HL-60/S4 treated with phorbol 12-myristate 13-acetate at 8.2 ng/mL for 4 days and 3 days (cell line): ENCODE results near the gene SCYL2.
"Not testable (repeated sequence)": the region's sequence is repeated elsewhere in the genome, so short reads cannot be mapped to it uniquely, and the experiment has no call there.

Experiments
- in situ Hi-C: fragments of 300-500 bp; cut with MboI; formaldehyde crosslinking; loops from 2 replicates; pipeline ENCODE4 v1.15.0; 2022; ENCODE audit warnings: low sequenced_read_pairs

Gene SCYL2

DNA sequence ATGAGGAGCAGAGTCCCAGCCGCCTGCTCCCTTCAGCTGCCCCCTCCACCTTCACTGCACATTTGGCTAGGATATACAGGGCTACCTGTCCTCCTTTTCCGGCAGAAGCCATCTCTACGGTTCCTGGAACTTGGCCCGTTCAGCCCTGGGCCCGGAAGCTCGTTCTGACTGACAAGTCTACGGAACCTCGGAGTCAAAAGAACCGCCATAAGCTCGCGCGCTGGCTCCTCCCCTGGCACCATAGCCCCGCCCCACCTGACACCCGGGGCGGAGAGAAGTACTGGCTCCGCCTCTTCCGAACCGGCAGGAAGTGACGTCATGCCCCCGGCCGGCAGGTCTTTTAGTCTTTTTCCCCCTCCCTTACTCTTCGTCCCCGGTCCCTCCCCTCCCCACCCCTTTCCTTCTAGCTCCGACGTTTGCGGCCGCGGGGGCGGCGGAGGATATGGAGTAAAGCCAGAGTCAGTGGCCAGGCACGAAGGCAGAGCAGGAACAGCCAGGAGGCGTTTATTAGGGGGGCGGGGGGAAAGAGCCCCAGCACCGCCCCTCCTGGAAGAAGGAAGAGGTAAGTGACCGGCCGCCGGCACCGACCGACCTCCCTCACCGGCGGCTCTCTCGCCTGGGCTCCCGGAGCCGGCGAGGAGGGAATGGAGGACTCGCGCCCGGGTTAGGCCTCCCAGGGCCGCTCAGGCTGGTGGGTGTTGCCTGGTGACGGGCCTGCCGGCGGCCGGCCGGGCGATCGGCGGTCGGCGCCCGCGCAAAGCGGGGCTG is at the start of gene SCYL2, which contains the start of gene DEPDC4:
TSS of gene SCYL2 (plus strand) at position 343 of the 768 bp plus-strand sequence. CDS start 15,794 bp downstream, outside the sequence.
TSS of gene DEPDC4 (minus strand) at position 245 of the 768 bp plus-strand sequence. CDS start at position 242, 3 bp downstream.
- in situ Hi-C loops: no loop called here

DNA sequence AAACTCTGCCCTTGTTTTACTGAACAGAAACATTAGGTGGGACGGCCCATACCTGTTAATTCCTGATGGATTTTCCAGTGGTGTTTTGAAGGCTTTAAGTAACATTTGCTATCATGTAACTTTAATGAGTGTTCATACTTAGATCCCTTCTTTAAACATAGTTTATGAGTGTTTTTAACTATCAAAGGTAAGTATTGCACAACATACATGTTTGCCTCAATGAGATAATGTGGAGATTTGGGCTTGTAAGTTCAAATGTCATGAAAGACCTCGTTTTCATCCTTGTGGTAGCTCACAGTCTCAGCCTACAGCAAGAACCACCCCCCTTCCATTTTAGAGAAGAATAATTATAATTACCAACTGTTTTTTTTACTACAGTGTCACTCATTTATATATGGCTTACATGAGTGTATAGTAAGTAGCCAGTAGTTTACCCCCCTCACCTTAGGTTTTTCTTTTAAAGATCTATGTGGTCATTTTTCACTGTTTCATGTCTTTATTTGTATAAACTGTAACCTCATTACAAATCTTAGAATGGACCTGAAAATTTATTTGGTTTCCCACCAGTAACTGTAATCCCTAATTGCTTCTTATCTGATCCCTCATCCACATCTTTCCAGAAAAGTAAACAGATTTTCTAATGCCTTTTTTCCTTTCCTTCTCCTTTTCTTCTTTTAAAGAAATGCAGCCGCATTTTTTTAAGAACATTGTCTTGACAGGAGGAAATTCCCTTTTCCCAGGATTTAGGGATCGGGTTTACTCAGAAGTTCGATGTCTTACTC is 47.5 kb upstream of the SCYL2 start:
- in situ Hi-C loops: no loop called here

DNA sequence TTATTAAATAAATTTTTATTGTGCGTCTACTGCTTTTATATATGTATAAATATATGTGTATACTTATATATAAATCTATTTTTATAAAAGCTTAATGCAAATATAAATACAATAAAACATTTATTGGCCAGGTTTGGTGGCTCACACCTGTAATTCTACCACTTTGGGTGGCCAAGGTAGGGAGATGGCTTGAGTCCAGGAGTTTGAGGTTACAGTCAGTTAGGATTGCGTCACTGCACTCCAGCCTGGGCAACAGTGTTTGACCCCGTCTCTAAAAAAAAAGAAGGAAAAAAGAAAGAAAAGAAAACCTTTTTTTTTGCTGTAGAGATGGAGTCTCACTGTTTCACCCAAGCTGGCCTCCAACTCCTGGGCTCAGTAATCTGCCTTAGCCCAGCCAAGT is 45.5 kb upstream of the SCYL2 start:
- in situ Hi-C loops: no loop called here

GRCh38 chr12:100222173-100222572 is 44.8 kb upstream of the SCYL2 start:
- in situ Hi-C loops: not testable (repeated sequence)

DNA sequence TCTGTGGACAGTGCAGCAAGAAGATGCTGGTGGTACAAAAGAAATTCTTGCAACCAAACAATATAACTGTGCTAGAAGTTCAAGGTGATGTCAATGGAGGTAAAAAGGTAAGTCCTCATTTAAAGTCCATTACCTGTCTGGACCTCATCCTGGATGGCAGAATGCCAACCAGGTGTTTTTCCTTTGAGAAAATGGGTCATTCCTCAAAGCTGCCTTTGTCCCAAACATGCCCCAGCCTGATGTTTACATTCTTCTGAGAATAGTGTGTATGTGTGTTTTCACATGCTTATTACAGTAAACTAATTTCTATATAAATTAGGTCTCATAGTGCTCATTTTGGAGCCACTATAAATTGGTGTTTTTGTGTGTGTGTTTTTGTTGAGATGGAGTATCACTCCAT is 41.5 kb upstream of the SCYL2 start:
- in situ Hi-C loops: no loop called here

DNA sequence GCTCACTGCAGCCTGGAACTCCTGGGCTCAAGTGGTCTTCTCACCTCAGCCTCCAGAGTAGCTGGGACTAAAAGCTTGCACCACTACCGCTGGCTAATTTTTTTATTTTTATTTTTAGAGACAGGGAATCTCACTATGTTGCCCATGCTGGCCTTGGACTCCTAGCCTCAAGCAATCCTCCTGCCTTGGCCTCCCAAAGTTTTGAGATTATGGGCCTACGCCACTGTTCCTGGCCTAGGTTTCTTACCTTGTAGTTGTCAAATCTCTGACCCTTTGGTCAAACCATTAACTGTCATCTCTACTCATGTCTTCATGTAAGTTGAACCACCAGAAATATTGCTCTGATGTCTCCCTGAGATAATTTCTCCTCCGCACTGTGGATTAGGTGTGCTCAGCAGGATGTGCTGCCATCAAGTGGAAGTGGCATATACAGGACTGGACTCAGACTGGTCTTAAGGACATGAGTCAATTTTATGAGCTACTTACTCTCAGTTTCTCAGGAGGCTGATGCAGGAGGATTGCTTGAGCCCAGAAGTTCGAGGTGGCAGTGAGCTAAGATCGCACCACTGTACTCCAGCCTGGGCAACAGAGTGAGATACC is 37.8 kb upstream of the SCYL2 start:
- in situ Hi-C loops: no loop called here

GRCh38 chr12:100229876-100230275 is 37.1 kb upstream of the SCYL2 start:
- in situ Hi-C loops: no loop called here

DNA sequence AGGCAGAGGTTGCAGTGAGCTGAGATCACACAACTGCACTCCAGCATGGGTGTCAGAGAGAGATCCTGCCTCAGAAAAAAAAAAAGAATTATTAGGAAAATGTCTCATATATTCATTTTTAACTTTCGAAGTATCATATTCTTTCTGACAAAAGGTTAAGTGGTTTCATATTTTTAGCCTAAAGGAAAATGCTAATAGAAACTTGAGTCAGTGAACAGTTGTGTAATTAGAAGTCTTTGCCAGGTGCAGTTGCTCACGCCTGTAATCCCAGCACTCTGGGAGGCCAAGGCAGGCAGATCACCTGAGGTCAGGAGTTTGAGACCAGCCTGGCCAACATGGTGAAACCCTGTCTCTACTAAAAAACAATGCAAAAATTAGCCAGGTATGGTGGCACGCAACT is 35.1 kb upstream of the SCYL2 start:
- in situ Hi-C loops: not testable (repeated sequence)

DNA sequence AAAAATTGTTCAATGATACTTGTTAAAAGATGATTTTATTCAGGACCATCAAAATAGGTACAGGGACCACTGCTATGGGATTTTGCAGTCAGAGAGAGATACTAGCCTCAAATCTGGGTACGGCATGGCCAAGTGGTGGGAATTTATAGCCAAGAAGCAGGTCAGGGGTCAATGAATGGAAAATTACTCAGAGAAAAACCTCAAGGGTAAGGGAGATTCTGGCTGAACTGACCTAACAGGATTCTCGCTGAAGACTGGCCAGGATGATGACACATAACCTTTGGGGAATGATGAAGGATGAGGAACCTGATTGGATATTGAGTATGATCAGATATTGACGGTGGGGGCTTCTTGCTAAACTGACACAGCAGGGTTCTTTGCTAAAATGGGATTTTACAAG is 32.8 kb upstream of the SCYL2 start:
- in situ Hi-C loops: no loop called here

GRCh38 chr12:100234591-100235304 is 32.2 kb upstream of the SCYL2 start:
- in situ Hi-C loops: no loop called here

DNA sequence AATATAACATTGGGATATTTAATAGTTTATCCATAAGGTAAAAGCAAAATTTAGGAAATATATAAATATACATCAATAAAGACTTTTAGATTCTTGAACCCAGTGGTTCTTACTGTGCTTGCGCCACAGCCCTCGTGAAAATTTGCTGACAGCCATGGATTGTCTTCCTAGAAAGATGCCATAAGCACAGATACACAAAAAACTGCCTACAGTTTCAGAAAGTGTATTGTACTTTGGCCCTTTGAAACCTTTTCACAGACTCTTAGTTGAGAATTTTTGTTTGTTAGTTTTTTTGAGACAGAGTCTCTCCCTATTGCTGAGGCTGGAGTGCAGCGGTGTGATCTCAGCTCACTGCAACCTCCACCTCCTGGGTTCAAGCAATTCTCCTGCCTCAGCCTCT is 28.2 kb upstream of the SCYL2 start:
- in situ Hi-C loops: no loop called here

GRCh38 chr12:100239589-100239988 is 27.4 kb upstream of the SCYL2 start:
- in situ Hi-C loops: no loop called here

DNA sequence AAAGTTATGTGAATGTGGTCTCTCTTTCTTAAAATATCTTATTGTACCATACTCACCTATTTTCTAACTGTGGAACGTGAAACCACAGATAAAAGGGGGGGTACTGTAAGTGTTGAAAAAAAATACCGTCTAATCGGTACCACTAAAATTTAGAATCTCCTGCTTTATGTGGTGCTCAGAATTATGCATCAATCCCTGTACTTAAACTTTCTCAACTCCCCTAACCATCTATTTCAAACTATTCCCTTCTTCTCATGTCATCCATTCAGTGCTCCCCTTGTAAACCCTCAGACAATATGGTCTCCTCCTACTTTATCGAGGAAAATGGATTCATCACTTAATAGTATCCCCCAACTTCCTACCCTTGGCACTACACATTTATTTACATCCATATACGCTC is 23.8 kb upstream of the SCYL2 start:
- in situ Hi-C loops: no loop called here

GRCh38 chr12:100247765-100248164 is 19.2 kb upstream of the SCYL2 start:
- in situ Hi-C loops: no loop called here

DNA sequence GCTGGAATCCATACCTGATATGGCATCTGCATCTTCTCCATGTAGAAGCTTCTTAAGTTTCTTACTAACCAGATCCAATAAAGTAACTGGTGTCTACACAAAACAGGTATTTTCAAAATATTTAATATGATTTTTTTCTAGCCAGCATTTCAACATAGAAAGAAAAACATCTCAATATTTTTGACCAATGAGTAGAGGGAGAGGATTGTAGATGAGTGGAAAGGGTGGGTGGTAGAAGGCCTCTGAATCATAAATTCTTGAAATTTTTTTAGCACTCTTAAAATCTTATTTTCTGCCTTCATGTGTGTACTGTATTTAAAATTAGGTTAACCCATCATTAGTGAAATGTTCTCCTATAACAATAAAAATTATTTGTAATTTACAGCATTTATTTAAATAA is 18.1 kb upstream of the SCYL2 start:
- in situ Hi-C loops: no loop called here

DNA sequence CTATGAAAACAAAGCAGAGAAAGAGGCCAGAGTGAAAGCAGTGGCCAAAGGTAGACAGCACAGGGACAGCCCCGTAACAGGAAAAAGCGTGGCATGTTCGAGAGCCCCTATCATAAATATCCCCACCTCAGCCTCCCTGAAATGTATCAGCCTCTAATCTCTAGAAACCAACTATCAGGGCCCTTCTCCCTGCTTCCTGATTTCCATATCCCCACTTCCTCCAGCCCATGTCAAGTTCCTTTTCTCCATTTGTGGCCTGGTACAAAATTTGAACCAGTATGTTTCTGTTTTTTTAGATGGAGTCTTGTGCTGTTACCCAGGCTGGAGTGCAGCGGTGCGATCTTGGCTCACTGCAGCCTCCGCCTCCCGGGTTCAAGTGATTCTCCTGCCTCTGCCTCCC is 17.0 kb upstream of the SCYL2 start:
- in situ Hi-C loops: no loop called here

- in situ Hi-C loops: no loop called here
These were observed 15.1 kb upstream of the SCYL2 start for GRCh38 chr12:100251917-100252316.

DNA sequence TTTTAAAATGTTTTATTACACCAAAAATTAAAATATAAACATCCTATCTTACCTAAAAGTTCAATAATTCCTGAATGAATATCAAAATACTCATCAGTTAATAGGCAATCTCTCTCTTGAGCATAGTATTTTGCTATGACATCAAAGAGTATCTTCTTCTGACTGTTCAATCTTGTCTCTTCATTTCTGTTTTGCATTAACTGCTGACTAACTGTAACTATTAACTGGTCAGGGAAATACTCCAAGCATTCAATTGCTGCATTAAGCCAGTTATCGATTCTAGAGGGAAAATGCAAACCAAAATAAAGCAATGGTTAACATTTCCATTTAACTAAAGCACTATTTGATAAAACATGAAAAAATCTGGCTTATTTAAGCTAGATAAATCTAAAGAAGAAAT is 13.5 kb upstream of the SCYL2 start:
- in situ Hi-C loops: no loop called here

DNA sequence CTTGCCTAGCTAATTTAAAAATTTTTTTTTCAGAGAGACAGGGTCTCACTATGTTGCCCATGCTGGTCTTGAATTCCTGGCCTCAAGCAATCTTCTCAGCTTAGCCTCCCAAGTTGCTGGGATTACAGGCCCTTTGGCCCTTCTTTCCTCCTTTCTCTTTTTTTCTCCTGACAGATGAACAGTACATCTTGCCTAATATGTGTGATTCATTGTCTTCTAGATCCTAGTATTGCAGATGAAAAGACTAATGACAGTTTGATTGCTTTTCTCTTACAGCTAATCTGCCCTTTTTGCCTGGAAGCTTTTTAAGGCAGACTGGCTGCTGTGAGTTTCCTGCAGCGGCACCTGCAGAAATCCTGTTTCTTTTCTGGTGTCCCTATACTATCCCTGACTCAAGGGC is 12.1 kb upstream of the SCYL2 start:
- in situ Hi-C loops: no loop called here

DNA sequence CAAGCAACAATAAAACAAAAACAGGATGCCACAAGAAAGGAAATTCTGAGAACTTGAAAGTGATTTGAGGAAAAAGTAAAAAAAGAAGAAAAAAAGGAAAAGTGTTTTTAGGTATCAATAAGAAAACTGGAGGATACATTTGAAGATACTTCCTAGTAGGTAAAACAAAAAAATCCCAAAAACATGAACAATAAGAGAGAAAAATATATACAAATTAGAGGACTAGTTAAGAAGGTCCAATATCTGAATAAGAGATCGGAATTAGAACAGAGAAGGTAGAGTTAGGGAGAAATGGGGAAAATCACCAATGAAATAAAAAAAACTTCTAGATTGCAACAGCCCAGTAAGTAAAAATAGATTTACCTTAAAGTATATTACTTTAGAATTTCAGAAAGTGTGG is 8.8 kb upstream of the SCYL2 start:
- in situ Hi-C loops: no loop called here

- in situ Hi-C loops: no loop called here
These were observed 3.8 kb upstream of the SCYL2 start for GRCh38 chr12:100263131-100263530.
